Spleen (tissue), 7 donors: ENCODE results near the gene DGKB.

Experiments used
- POLR2A ChIP-seq, 3 donors: fragments of 450-650 bp; IDR thresholded peaks; one replicate each; pipeline ENCODE4 v1.5.1; 2017; ENCODE audit warnings: antibody characterized with exemption in 3 of 3, mild to moderate bottlenecking in 1 of 3
- POLR2AphosphoS5 ChIP-seq, 3 donors: sonication (generic); formaldehyde crosslinking; IDR thresholded peaks; one replicate each; pipeline ENCODE4 v1.5.1; 2017; ENCODE audit warnings: antibody characterized with exemption in 3 of 3
- TF ChIP-seq, protein P1 (sequence below), 11 experiments: fragments of 200-600 bp in 7 of 11; fragments of 450-650 bp in 4 of 11; sonication (generic) in 4 of 11; IDR thresholded peaks in 8 of 11; conservative IDR thresholded peaks in 3 of 11; 1 replicate in 7 of 11; 2 replicates in 4 of 11; pipeline versions ENCODE4 v1.4.0 to v1.8.0; 2016 to 2021; ENCODE audit warnings: antibody characterized with exemption in 11 of 11, inconsistent platforms in 4 of 11, mild to moderate bottlenecking in 1 of 11
- donor health status: DM: no; HTN: no; CAD: no; lungs with moderate emphysema.
- donor health status: DM: no; HTN: no; CAD: no.
- donor health status: DM: no; HTN: no; CAD: no.

GRCh38 chr7:14219125-14219524 lies 683.4 kb downstream of the DGKB start:
- TF ChIP-seq POLR2AphosphoS5 (IDR thresholded peaks at IDR 0.05) (no peak), POLR2A (IDR thresholded peaks at IDR 0.05) (no peak)
- TF ChIP-seq, protein P1, sequence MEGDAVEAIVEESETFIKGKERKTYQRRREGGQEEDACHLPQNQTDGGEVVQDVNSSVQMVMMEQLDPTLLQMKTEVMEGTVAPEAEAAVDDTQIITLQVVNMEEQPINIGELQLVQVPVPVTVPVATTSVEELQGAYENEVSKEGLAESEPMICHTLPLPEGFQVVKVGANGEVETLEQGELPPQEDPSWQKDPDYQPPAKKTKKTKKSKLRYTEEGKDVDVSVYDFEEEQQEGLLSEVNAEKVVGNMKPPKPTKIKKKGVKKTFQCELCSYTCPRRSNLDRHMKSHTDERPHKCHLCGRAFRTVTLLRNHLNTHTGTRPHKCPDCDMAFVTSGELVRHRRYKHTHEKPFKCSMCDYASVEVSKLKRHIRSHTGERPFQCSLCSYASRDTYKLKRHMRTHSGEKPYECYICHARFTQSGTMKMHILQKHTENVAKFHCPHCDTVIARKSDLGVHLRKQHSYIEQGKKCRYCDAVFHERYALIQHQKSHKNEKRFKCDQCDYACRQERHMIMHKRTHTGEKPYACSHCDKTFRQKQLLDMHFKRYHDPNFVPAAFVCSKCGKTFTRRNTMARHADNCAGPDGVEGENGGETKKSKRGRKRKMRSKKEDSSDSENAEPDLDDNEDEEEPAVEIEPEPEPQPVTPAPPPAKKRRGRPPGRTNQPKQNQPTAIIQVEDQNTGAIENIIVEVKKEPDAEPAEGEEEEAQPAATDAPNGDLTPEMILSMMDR (IDR thresholded peaks at IDR 0.05 in 8 of 11, conservative IDR thresholded peaks at IDR 0.05 in 3 of 11), result no peak
